Stimulated activated CD8-positive, alpha-beta memory T cell treated with anti-CD3 and anti-CD28 coated beads, Interleukin-4, amount 100 ng/mL, for 48 hours (primary cell): ENCODE measurements around the gene TMPRSS13.

Experiments
- DNase-seq: peaks from one replicate; pipeline ENCODE4 v3.0.0-alpha.2; 2020

The TMPRSS13 gene

GRCh38 chr11:117929142-117929915, at the start of gene TMPRSS13:
Gene TMPRSS13, minus strand, starts transcription at chr11:117929402. Its CDS starts 95 bp downstream, at chr11:117929307.
- DNase-seq: no peak

- peak; percentile 26 for DNase-seq
These were observed 49.8 kb upstream of the TMPRSS13 start for GRCh38 chr11:117978991-117979390.

GRCh38 chr11:117978291-117978910, 49.2 kb upstream of the TMPRSS13 start:
- peak; percentile 18 for DNase-seq

- peak; percentile 38 for DNase-seq
These were observed 48.5 kb upstream of the TMPRSS13 start for GRCh38 chr11:117977612-117978264.

GRCh38 chr11:117977029-117977428, 47.8 kb upstream of the TMPRSS13 start:
- no peak for DNase-seq

DNA sequence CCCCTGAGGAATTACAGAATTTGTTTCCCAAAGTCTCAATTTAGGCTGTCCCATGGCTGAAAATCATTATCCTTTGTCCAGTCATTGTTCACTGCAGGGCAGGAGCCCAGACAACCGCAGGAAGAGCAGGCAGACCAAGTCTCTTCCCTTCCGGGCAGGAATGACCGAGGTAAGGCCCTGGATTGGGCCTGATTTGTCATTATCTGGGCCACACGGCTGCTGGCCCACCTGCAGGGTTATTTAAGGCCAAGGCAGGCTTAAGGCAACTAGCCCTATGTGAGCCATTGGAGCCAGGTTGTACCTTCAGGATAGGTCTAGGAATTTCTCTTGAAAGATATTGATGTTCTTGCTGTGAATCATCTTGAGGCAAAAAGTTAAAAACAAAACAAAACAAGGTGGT, 47.2 kb upstream of the TMPRSS13 start:
- DNase-seq: peak; percentile 20

GRCh38 chr11:117973503-117973860, 44.3 kb upstream of the TMPRSS13 start:
- DNase-seq: peak; percentile 21

DNA sequence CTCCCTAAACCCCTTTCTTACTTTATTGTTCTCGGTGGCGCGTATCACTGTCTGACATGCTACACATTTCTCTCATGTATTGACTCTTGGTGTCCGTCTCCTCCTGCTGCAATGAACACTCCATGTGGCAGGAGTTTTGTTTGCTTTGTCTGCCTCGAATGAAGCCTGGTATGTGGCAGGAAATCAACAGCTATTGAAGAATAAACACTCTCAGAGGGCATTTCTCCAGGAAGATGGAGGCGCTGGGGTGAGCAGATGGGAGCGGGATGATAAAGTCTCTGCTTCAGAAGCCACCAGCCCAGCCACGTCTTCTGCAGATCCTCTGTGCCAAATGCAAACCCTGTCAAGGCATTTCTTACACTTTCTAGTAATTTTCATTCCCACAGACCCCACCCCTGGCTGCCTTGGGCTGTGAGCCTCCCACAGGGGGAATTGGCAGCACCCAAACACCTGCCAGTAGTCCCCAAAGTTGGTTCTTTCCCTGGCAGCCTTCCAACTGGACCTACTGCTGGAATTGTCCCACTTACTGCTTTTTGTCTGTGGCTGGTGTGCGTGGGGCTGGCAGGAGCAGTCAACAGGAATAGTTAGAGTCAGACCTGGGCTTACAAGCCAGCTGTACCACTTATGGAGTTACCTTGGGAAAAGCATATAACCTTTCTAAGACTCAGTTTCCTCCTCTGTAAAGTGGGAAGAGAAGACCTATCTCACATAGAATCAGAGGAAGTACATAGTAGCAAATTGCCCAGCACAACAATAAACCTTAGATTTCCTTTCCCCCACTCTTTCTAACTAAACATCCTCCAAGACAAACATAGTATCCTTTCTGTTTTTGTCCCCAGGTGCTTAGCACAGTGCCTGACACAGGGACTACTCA, 43.7 kb upstream of the TMPRSS13 start:
- DNase-seq: peak; percentile 23

DNA sequence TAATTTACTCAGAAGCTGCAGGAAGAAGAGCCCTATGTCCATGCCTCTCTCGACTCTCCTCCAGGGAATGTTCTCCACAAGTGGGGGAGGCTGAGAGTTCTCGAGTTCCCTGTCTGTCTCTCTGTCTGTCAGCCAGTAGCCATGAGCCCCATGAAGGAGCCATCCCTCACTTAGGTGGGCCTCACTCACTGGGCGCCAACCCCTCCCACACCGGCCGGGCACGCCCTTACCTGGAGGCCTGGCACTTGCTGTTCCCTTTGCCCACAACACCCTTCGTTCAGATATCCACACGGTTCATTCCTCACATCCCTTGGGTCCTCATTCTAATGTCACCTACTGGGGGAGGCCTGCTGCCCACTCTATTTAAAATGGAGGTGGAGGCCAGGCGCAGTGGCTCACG, 42.8 kb upstream of the TMPRSS13 start:
- peak; percentile 19 for DNase-seq

DNA sequence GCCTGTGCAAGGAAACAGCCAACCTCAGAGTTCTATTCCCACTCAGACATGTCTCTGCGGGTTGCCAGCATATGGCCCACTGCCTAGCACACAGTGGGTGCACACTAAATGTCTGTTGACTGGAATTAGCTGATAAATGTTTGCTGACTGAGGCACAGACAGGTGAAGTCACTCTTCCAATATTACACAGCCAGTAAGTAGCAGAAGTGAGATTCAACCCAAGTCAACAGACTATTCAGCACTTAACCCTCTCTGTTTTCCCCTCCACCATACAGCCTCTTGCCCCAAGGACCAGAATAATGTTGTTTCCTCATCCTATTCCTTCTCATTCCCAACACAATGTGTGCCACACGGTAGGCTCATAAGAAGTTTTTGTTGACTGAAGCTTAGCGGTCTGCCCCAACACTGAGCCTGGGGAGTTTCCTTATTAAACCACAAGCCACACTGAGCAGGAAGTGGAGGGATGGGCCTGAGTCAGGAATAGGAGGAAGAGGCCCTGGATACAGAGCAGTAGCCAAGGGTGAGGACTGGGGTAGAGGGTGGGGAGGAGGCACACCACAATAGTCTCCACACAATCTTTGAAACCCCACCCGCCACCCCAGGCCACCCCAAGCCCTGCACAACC, 41.3 kb upstream of the TMPRSS13 start:
- peak; percentile 56 for DNase-seq

- peak; percentile 23 for DNase-seq
These were observed 40.2 kb upstream of the TMPRSS13 start for GRCh38 chr11:117969160-117969991.

- peak; percentile 11 for DNase-seq
These were observed 37.7 kb upstream of the TMPRSS13 start for GRCh38 chr11:117966908-117967307.

DNA sequence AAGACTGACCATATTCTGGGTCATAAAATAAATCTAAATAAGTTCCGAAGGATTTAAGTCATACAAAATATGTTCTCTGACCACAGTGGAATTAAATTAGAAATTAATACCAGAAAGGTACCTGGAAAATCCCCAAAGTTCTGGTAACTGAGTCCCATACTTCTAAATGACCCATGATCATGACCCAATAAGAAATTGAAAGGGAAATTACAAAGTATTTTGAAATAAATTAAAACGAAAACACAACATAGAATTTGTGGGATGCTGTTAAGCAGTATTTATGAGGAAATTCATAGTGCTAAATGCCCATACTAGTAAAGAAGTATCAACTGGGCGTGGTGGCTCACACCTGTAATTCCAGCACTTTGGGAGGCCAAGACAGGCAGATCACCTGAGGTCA, 33.6 kb upstream of the TMPRSS13 start:
- no peak for DNase-seq

GRCh38 chr11:117961896-117962295, 32.7 kb upstream of the TMPRSS13 start:
- DNase-seq: peak; percentile 10

GRCh38 chr11:117960406-117960805, 31.2 kb upstream of the TMPRSS13 start:
- no peak for DNase-seq

GRCh38 chr11:117959438-117960149, 30.4 kb upstream of the TMPRSS13 start:
- DNase-seq: peak; percentile 12

GRCh38 chr11:117958949-117959348, 29.7 kb upstream of the TMPRSS13 start:
- DNase-seq: no peak

- DNase-seq: peak; percentile 37
These were observed 23.9 kb upstream of the TMPRSS13 start for GRCh38 chr11:117953024-117953671.

DNA sequence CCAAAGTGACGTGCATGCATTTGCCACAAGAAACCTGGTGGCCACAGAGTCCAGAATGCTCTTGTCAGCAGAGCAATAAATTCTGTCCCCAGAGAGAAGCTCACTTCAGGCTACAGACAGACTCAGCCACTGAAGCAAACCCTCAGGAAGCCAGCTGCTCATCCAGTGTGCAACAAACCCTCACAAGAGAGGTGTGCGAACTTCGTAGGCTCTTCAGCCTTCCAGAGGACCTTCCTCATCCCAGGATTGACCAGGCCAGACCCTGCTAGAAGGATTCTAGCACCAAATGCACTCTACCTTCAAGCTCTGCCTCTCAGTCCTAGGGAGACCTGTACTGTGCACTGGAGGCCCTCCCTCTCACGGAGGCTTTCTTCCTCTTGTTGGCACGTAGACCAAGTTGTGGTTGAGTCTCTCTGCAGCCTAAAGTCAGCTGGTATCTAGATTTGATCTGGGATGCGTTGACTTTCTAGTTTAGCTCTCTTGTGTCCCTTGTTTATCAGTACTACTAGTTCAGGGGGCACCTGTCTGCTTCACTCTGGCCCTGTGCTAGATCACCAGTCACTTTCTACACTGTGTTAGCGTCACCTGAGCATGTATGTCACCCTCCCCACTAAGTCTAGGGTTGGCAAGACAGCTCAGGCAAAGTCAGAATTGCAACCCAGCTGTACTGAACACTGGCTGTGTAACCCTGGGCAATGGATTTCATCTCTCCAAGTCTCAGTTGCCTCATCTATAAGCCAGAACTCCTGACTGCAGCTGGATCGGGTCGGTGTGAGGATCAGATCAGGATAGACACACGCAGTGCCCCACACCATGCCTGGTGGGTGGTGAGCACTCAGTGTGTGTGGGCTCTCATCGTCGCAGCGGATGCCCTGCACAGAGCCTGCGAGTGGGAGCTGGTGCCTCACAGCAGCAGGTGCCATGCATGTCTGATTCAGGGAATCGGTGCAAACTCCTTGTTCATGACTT, 22.1 kb upstream of the TMPRSS13 start:
- peak; percentile 58 for DNase-seq
